Mucosa of descending colon (tissue), 3 donors: ENCODE measurements around the gene PGP. TPM values are rescaled to one million over a fixed set of nuclear protein-coding genes. Genes with fewer than 3 reads are reported as not detected.
"Not testable (repeated sequence)": the region's sequence is repeated elsewhere in the genome, so short reads cannot be mapped to it uniquely, and the experiment has no call there.

ENCODE experiments used
- ATAC-seq: fragments of 200-7000 bp; cut with Tn5 transposase; one replicate; pipeline ENCODE4 v1.9.1; 2020; ENCODE audit warnings: mild to moderate bottlenecking, moderate library complexity
- DNase-seq, 3 donors: peaks; one replicate each; pipeline ENCODE4 v3.0.0-alpha.2; 2020
- H3K36me3 ChIP-seq: fragments of 200-600 bp; one replicate; pipeline ENCODE4 v1.8.0; 2021; ENCODE audit warnings: low read depth, mild to moderate bottlenecking
- H3K4me1 ChIP-seq: fragments of 200-600 bp; one replicate; pipeline ENCODE4 v1.8.0; 2021; ENCODE audit warnings: low read depth, mild to moderate bottlenecking
- H3K4me3 ChIP-seq: fragments of 200-600 bp; one replicate; pipeline ENCODE4 v1.8.0; 2021; ENCODE audit warnings: mild to moderate bottlenecking
- H3K9me3 ChIP-seq: fragments of 200-600 bp; one replicate; pipeline ENCODE4 v1.8.0; 2021; ENCODE audit warnings: mild to moderate bottlenecking
- CTCF ChIP-seq: fragments of 200-600 bp; IDR thresholded peaks from one replicate; pipeline ENCODE4 v1.8.0; 2022; ENCODE audit warnings: antibody characterized with exemption, mild to moderate bottlenecking
- intact Hi-C, 2 donors: fragments of 100-400 bp; cut with DNase I in 1 of 2; cut with micrococcal nuclease in 1 of 2; formaldehyde crosslinking; loops; one replicate each; pipeline versions ENCODE4 v1.11.0 to v1.11.1; 2022; cut with DNase I, micrococcal nuclease
- total RNA-seq, 3 donors: library from RNA; stranded (reverse); fragmentation: NEBNext Ultra II Directional in 2 of 3; extraction: Animal tissue kit (Norgen Biotek cat#: 25700) in 2 of 3; gene quantifications; one replicate each; pipeline versions ENCODE4 v1.2.1 to v1.2.4, GENCODE V29; 2021 to 2023
- donor health status: DM: no; HTN: no; CAD: no; lungs with moderate emphysema.
- donor health status: DM: no; HTN: no; CAD: no.
- donor health status: DM: no; HTN: yes; CAD: no.

The PGP gene
- total RNA-seq, 3 donors from 2014 or later, result 15.5 to 19.7 (median 17.6) TPM

DNA sequence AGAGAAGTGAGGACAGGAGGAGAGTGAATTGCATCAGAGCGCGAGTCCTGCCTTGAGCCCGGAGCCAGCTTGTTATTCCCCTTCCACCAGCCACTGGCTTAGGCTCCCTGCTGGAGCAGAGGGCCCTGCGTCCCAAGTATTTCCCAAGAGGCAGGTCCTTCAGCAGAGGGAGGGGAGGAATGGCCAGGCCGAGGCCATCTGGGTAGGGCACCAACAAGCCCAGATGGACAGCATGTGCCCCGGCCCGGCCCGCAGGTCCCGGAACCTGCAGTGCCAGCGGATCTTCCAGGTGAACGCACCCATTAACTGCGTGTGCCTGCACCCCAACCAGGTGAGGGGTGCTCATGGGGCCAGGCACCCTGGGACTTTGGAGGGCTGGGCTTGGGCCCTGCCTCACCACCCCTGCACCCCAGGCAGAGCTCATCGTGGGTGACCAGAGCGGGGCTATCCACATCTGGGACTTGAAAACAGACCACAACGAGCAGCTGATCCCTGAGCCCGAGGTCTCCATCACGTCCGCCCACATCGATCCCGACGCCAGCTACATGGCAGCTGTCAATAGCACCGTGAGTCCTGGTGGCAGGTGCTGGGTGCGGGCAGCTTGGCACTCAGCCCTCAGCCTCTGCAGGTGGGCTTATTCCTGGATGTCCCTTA lies 7.7 kb downstream of the PGP start:
- no peaks in the 10 kb centered on the region for H3K9me3 ChIP-seq
- H3K36me3 ChIP-seq, result no peaks in the 10 kb centered on the region
- ATAC-seq (no peak), DNase-seq (no peak)
- intact Hi-C loops, result no loop called here
- no peak overlapping the region for H3K4me3 ChIP-seq
- peaks cover 13% of the 10 kb centered on the region for H3K4me1 ChIP-seq
- no peak for TF ChIP-seq CTCF

DNA sequence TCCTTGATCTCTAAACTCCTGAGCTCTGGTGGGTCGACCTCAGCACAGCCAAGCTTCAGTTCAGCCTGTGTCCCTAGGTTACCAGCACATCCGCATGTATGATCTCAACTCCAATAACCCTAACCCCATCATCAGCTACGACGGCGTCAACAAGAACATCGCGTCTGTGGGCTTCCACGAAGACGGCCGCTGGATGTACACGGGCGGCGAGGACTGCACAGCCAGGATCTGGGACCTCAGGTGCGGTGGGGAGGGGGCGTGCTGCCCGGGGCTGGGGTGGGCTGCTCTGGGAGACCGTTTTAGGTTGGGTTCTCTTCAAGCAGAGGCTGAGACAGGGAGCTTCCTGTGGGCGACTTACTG lies 8.2 kb downstream of the PGP start:
- intact Hi-C loops, result no loop called here
- no peak for TF ChIP-seq CTCF
- Histone ChIP-seq H3K36me3 (no peaks in the 10 kb centered on the region), H3K4me3 (no peak overlapping the region), H3K9me3 (no peaks in the 10 kb centered on the region), H3K4me1 (peaks cover 13% of the 10 kb centered on the region)
- DNase-seq (no peak), ATAC-seq (no peak)

- intact Hi-C loops, result no loop called here
- H3K36me3 ChIP-seq, result no peaks in the 10 kb centered on the region
- no peak for TF ChIP-seq CTCF
- H3K4me1 ChIP-seq, result peaks cover 13% of the 10 kb centered on the region
- ATAC-seq (peak; percentile 24), DNase-seq (peak; percentile 59 to 77 (median 59))
- H3K4me3 ChIP-seq, result peak overlapping the region; percentile 65
- H3K9me3 ChIP-seq, result no peaks in the 10 kb centered on the region
These were observed 8.7 kb downstream of the PGP start for GRCh38 chr16:2205967-2206313.

GRCh38 chr16:2205104-2205966 lies 9.3 kb downstream of the PGP start, which contains the start of gene MLST8:
TSS of gene MLST8 (plus strand) at chr16:2205454. CDS start at chr16:2206086, 632 bp downstream.
- ATAC-seq (peak; percentile 97), DNase-seq (peak; percentile 85 to 92 (median 91))
- Histone ChIP-seq H3K4me3 (peak within 1 kb of the TSS; percentile 65), H3K36me3 (no peaks in the 10 kb centered on the region), H3K4me1 (peaks cover 13% of the 10 kb centered on the region), H3K9me3 (no peaks in the 10 kb centered on the region)
- no peak for TF ChIP-seq CTCF
- intact Hi-C loops, result no loop called here

DNA sequence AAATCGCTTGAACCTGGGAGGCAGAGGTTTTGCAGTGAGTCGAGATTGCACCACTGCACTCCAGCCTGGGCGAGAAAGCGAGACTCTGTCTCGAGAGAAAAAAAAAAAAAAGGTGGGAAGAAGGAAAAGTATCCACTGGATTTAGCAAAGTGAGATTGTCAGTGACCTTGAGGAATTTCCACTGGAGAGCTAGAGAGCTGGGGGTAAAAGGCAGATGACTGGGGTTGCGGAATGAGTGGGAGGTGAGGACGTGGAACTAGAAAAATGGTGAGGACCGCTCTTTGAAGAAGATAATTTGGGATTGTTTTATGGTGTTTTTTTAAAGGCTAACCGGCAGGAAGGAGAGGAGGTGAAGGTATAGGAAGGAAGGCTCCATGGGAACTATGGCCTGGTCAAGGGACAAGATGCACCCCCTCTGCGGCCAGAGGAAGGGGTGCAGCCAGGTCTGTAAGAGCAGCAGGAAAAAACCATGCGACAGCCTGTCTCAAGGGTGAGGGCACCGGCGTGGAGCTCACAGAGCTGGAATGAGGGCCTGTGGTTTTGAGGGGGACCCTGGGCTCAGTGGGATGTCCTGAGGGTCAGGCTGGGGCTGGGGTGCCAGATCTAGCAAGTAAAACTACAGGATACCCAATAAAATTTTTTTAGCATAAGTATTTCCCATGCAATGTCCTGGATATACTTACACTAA lies 10.1 kb downstream of the PGP start:
- Histone ChIP-seq H3K9me3 (no peaks in the 10 kb centered on the region), H3K36me3 (no peaks in the 10 kb centered on the region), H3K4me1 (peaks cover 13% of the 10 kb centered on the region), H3K4me3 (peak overlapping the region; percentile 65)
- DNase-seq (no peak), ATAC-seq (no peak)
- intact Hi-C loops, result no loop called here
- TF ChIP-seq CTCF, result no peak

GRCh38 chr16:2203119-2203688 lies 11.4 kb downstream of the PGP start:
- H3K9me3 ChIP-seq, intact Hi-C loops, H3K36me3 ChIP-seq, DNase-seq, H3K4me3 ChIP-seq, ATAC-seq: not testable (repeated sequence)
- peaks cover 13% of the 10 kb centered on the region for H3K4me1 ChIP-seq
